ENCODE measurements around the gene FCHSD1.
A peak's percentile ranks its signal among the peaks of the same experiment; 100 is the strongest.

The FCHSD1 gene

GRCh38 chr5:141650851-141651727 lies at the start of gene FCHSD1:
FCHSD1 (minus strand) TSS chr5:141651418; CDS start chr5:141651368, 50 bp downstream.
- DNase-seq = peak; percentile 51 to 72 (median 58)

DNA sequence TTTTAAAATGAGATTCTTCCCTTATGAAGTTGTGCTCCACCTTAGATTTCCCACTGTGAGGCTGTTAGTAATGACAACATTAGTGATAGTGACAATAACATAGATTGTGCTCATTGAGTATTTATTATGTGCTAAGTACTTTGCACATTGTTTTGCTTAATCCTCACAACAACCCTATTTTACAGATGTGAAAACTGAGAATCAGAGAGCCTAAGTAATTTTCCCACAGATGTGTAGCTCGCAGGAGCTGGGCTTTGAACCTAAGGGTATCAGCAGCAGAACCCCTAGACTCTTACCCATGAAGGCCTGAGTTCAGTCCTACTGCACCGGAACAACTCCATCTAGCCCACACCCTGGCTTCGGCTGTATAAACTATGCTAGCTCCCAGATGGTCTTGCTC lies 46.4 kb upstream of the FCHSD1 start:
- DNase-seq = no peak

DNA sequence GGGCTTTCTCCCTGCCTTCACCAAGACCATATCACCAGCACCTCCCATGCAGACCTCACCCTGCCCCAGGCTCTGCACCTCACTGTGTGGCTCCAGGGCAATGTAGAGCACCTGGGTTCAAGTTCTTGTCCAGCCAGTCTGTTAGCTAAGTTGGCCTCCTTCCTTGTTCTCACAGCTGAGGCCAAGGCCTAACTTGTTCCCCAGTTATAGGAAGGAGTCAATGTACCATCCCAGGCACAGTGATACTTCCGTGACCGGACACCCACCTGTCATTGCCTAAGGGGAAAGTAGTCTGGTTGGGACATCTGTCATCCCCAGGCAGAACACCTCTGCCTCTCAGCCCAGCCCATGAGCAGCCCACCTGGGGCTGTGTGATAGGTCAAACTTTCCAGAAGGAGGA lies 45.2 kb upstream of the FCHSD1 start:
- DNase-seq = no peak

GRCh38 chr5:141695627-141696215 lies 44.5 kb upstream of the FCHSD1 start:
- peak; percentile 26 to 77 (median 49) for DNase-seq

GRCh38 chr5:141694479-141694878 lies 43.3 kb upstream of the FCHSD1 start:
- DNase-seq = peak; percentile 45 to 84 (median 75)

DNA sequence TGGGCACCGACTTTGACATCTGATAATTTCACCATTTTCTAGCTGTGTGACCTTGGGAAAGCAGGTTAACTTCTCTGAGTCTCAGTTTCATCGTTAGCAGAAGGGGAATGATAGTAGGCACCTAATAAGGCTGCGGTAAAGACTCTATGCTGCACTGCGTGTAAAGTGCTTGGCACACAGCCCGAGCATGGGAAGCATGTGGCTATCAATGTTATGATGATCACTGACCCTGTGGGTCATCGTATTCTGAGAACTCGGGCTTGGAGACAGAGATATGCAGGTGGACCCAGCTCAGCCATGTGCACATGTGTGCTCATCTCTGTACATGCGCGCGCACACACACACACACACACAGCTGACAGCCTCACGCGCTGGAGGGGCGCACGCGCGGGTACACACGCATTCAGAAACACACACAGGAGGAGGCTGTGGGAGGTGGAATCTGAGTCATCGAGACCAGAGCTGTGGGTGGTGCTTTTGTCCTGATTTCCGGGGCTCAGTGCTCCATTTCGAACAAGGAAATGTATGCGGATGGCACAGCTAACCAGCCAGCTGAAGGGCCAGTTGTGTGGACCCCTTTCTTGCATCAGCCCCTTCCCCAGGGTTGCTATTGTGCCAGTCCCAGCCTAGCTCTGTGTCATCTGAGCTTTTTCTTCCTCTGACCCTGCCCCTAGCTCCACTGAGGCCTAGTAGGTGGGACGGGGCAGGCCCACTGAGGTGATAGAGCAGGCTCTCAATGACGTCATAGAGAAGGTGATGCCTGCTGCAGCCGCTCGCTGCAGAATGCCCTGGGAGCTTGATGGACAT lies 41.9 kb upstream of the FCHSD1 start:
- DNase-seq = peak in 1 of 3 experiments; percentile 12

DNA sequence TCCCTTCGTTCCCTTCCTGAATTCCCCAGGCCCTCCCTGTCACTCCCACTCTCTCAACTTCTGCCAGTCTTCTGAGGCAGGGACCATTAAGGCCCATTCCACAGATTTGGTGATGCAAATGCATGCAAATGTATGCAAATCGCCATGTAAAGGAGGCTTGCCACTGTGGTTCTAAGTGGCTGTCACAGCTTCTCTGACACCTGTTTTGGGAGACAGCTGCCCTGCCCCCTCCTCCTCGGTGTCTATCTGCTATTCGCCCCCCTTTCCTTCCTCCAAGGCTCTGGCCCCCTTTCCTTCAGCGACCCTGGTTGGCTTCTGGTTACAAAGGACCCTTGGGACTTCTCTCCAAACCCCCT lies 41.3 kb upstream of the FCHSD1 start:
- DNase-seq = no peak

DNA sequence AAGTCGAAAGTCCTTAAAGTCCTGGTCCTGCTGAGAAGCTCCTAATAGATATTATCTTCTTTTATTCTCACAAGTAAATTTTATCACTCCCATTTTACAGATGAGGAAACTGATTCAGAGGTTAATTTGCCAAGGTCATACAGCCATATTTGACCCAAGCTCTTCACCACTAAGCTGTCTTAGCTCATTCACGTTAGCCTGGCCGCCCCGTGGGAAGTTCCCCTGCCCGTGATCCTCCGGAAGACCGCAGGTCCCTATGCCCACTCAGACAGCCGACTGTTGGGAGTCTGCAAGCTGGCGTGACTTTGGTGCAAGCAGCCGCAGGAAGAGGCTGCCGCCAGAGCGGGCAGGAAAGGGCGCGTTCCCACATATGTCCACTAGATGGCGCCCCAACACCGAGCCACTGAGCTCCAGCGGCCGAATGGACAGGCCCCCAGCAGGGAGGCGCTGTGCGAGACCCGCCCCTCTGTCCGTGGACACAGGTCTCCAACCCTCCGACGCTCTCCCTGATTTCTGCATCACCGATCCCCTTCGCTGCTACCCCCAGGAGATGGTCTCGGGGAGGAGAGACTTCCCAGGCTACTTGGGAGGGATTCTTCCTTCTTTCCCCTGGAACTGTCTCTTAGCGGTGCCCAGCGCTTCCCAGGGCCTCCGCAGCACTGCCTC lies 40.8 kb upstream of the FCHSD1 start:
- peak; percentile 62 to 79 (median 73) for DNase-seq

DNA sequence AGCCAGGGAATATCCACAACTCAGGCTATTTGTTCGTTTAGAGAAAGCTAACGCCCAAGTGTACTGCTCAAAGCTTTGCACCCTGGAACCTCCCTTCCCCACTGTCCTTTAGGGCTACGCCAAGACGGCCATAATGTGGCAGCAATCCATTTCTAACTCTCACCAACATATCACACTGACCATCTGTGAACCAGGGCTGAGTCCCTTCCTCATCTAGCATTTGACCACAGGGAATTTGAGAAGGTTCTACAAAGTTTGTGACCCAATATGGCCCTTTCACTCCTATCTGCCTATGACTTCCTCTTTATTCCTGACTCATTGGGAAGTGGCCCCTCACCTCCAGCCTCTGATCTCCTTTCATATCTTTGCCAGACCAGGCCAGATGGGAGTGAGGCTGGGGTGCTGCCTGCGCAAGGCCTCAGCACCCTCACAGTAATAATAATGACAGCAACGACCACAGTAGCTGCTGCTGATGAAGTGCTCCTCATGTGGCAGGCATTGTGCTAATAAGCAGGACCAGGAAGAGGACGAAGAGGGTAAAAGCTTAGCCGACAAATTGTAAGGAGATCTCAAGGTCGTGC lies 40.2 kb upstream of the FCHSD1 start:
- no peak for DNase-seq

DNA sequence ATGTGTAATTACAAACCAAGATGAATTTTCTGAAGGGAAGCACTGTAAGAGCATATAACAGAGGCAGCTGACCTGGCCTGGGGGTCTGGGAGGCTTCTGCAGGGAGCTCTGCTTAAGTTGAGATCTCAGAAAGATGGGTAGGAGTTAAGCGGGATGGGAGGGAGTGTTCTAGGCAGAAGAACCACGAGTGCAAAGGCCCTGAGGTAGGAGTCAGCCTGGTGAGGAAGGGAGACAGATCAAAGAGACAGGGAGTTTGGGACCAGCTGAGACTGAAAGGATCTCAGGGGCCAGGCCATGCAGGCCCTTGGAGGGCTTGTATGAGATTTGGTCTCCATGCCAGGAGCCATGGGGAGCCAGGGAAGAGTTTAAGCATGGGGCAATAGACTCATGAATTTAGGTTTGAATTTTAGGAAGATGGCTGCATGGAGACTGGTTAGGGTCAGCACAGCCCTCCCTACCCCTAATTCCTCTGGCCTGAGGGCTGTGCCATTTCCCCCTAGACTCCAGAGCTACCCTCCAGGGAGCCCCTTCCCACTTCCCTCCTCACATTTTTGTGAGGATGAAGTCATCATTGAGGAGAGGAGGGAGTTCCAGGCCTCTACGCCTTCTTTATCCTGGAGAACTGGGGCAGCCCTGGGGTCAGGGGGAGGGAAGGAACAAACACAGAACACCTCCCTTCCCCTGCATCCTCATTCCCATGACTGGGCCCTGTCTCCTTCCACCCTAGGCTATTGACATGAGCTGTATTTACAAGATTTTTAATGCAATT lies 35.6 kb upstream of the FCHSD1 start:
- DNase-seq = no peak

DNA sequence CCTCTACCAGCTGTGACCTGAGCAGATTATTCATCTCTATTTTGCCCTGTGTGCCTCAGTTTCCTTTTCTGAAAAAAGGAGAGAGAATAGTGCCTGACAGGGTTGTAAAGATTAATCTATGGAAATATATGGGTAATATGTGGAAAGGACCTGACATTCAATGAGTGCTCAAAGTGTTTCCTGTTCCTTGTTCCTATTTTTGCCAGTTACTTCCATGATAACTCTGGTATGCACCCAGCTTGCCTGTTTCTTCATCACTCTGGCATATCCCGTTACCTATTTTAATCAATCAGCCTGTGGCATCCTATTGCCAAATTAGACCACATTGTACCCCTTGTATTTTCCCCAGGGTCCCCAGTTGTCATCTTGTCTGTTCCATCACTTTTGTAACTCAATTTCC lies 34.4 kb upstream of the FCHSD1 start:
- no peak for DNase-seq

DNA sequence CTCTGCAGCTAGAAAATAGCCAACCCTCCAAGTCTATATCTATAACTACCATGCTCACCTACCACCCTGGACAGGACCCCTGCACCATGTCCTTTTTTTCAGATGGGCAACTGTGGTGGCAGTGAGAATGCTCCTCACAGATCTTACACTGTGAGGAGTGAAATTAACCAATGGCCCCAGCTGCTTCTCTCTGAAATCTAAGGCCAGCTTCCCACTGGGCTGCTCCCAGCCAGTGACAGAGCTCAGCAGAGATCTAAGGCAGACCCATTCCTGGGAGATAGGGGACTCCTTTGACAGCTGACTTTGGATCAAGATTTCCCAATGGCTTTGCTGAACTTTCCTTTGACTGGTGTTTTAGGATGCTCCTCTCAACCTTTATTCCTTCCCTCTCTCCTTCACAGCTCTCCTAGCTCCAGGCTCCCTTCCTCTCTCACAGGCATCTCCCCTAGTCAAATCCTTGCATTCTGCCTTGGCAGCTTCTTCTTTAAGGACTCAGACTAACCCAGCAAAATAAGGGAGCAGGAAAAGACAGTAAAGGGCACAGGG lies 32.5 kb upstream of the FCHSD1 start:
- peak in 2 of 3 experiments; percentile 2 for DNase-seq

DNA sequence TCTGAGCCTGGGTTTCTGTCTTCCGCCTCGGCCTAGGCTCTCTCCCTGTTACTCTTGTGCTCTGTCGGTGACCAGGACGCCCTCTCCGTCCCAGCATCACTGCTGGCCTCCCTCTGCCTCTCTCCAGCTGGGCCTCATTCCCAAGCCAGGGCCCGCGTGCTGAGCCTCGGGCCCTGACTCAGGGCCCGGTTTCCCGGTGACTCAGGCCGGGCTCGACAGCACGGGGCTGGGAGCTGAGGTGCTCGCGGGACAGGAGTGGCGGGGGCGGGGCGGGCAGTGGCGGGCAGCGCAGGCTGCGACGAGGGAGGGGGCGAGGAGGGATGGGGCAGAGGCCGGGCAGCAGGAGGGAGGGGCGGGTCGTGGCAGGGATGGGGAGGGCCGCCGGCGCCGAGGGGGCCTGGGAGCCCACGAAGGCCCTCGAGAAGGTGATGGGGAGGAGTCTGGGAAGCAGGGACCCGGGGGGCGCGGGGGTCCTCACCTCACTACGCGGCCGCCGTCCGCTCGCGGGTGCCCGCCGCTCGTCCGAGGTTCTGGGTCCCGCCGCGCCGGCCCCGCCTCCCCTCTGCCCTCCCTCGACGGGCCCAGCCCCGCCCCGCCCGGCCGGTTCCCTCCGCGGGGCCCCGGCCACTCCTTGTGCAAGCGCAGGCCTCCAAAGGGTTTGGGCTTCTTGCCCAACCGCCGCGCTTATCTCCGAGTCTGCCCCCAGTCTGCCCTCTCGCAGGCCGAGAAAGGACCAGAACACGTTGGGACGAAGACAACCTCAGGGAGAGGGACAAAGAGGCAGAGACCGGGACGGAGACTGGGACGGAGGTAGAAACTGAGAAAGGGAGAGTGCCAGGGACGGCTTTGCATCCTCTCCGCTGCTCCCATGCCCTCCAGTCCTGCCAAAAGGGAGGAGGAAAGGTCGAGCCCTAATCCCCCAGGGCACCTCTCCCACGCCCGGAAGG lies 30.8 kb upstream of the FCHSD1 start, which contains the start of gene ARAP3:
TSS of gene ARAP3 (minus strand) at position 536 of the 947 bp plus-strand sequence. CDS start 1,744 bp downstream, outside the sequence.
- no peak for DNase-seq

- DNase-seq = no peak
Observed at GRCh38 chr5:141681295-141681694, 30.1 kb upstream of the FCHSD1 start.

GRCh38 chr5:141680751-141681201 lies 29.6 kb upstream of the FCHSD1 start:
- no peak for DNase-seq

GRCh38 chr5:141680178-141680577 lies 29.0 kb upstream of the FCHSD1 start:
- no peak for DNase-seq

GRCh38 chr5:141677415-141677814 lies 26.2 kb upstream of the FCHSD1 start:
- peak in 1 of 3 experiments; percentile 12 for DNase-seq

GRCh38 chr5:141675672-141676071 lies 24.5 kb upstream of the FCHSD1 start:
- DNase-seq = no peak

- no peak for DNase-seq
Observed at GRCh38 chr5:141674747-141675146, 23.5 kb upstream of the FCHSD1 start.

Measured in NCI-H1417 (cell line).